Prostate gland (tissue), 2 donors: ENCODE data around the gene CEBPB. TPM values are rescaled to one million over a fixed set of nuclear protein-coding genes. Genes with fewer than 3 reads are reported as not detected.

Experiments used
- DNase-seq: peaks from one replicate; pipeline ENCODE4 v3.0.0-alpha.2; 2019; ENCODE audit warnings: low spot score
- H3K27ac ChIP-seq, 2 donors: fragments of 200-600 bp; sonication (generic); 2 replicates each; pipeline ENCODE4 v1.5.1; 2017 to 2019
- H3K27me3 ChIP-seq: fragments of 200-600 bp; sonication (generic); replicated peaks from 2 replicates; pipeline ENCODE4 v1.5.1; 2019; ENCODE audit not compliant: insufficient read depth
- H3K36me3 ChIP-seq, 2 donors: fragments of 200-600 bp; sonication (generic); 1 replicate in 1 of 2; 2 replicates in 1 of 2; pipeline versions ENCODE4 v1.5.1 to v1.8.1; 2017 to 2019
- H3K4me1 ChIP-seq: fragments of 200-600 bp; sonication (generic); replicated peaks from 2 replicates; pipeline ENCODE4 v1.5.1; 2019
- H3K4me3 ChIP-seq, 2 donors: fragments of 200-600 bp; sonication (generic); 2 replicates each; pipeline ENCODE4 v1.5.1; 2017 to 2019
- H3K9me3 ChIP-seq: fragments of 200-600 bp; sonication (generic); 2 replicates; pipeline ENCODE4 v1.5.1; 2017
- POLR2A ChIP-seq: fragments of 450-650 bp; IDR thresholded peaks from one replicate; pipeline ENCODE4 v1.6.1; 2016; ENCODE audit warnings: antibody characterized with exemption, mild to moderate bottlenecking
- POLR2AphosphoS5 ChIP-seq: sonication (generic); formaldehyde crosslinking; IDR thresholded peaks from one replicate; pipeline ENCODE4 v1.6.1; 2017; ENCODE audit warnings: antibody characterized with exemption
- WGBS: methylation state at CpG from one replicate; pipeline ENCODE4 v1.1.5; 2018; 5-methylcytosine and 5-hydroxymethylcytosine counted together
- intact Hi-C: fragments of 100-400 bp; cut with DNase I; formaldehyde crosslinking; loops from one replicate; pipeline ENCODE4 v1.14.2; 2022
- total RNA-seq, 2 donors: library from RNA; depleted of rRNA; stranded (reverse); fragments of >200 nt; gene quantifications; one replicate each; pipeline ENCODE4 v1.1.0, GENCODE V29; 2016
- TF ChIP-seq, protein P1 (sequence below), 4 experiments: fragments of 200-600 bp in 2 of 4; fragments of 450-650 bp in 2 of 4; sonication (generic) in 2 of 4; IDR thresholded peaks; 1 replicate in 3 of 4; 2 replicates in 1 of 4; pipeline ENCODE4 v1.5.1; 2016 to 2019; ENCODE audit warnings: antibody characterized with exemption in 4 of 4, mild to moderate bottlenecking in 2 of 4, moderate library complexity in 2 of 4

CEBPB gene
- total RNA-seq, 2 donors from 2014 or later = 72.8 to 77.2 TPM

DNA sequence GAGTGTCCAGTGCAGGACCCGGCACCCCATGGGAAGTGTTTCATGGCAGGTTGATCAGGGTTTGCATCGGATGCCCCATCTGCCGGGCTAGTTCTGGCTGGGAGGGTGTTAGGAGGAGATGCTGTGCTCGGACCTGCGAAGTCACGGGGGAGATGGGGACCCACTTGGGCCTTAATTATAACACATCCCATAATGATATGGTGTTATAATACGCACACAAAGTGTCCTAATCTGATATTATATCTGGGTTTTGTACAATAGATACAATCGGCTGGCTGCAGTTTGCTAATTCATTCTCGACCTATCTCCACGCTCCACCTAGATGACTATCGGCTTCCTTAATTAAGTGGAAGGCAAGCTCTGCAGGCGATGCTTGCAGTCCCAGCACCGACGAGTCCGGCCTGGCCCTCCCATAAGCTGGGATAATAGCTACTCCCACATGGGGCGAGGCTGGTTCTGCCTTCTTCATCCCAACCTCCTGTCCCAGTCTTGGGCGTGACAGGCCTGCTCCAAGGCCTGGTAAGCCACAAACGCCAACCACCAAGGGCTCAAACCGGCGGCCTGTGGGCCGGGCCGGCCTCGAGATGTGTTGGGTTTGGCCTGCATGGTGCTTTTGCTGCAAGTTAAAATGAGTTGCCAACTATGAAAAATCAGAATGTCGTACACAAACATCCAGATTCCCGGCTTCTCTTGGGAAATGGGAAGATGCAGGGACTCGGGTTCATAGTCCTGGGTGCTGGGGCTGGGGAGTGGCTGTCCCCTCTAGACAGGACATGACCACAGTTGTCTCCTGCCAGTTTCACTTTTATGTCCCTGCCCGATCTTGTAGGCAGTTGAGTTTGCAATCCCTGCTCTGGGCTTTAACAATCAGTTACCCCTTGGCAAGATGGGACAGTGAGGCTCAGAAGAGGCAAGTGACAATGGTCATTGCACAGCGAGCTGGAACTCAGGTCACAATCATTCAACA lies 32.7 kb downstream of the CEBPB start:
- Histone ChIP-seq H3K27ac (peak overlapping the region; percentile 59 to 64), H3K4me3 (no peak overlapping the region), H3K4me1 (no peaks in the 10 kb centered on the region), H3K27me3 (no peaks in the 10 kb centered on the region), H3K9me3 (no peaks in the 10 kb centered on the region), H3K36me3 (no peaks in the 10 kb centered on the region)
- DNase-seq = no peak
- no peak for TF ChIP-seq POLR2AphosphoS5
- TF ChIP-seq, protein P1, sequence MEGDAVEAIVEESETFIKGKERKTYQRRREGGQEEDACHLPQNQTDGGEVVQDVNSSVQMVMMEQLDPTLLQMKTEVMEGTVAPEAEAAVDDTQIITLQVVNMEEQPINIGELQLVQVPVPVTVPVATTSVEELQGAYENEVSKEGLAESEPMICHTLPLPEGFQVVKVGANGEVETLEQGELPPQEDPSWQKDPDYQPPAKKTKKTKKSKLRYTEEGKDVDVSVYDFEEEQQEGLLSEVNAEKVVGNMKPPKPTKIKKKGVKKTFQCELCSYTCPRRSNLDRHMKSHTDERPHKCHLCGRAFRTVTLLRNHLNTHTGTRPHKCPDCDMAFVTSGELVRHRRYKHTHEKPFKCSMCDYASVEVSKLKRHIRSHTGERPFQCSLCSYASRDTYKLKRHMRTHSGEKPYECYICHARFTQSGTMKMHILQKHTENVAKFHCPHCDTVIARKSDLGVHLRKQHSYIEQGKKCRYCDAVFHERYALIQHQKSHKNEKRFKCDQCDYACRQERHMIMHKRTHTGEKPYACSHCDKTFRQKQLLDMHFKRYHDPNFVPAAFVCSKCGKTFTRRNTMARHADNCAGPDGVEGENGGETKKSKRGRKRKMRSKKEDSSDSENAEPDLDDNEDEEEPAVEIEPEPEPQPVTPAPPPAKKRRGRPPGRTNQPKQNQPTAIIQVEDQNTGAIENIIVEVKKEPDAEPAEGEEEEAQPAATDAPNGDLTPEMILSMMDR (IDR thresholded peaks at IDR 0.05) = no peak
- no peak for TF ChIP-seq POLR2A
- 90% methylated on average over 28 of the region's 28 CpGs for WGBS
- intact Hi-C loops = no loop called here

- peak overlapping the region; percentile 59 to 64 for H3K27ac ChIP-seq
- 89% methylated on average over 1 of the region's 1 CpG for WGBS
- H3K9me3 ChIP-seq = no peaks in the 10 kb centered on the region
- intact Hi-C loops = no loop called here
- H3K36me3 ChIP-seq = no peaks in the 10 kb centered on the region
- no peak for DNase-seq
- TF ChIP-seq POLR2AphosphoS5 (no peak), POLR2A (no peak)
- TF ChIP-seq, protein P1 (IDR thresholded peaks at IDR 0.05) = no peak
- no peak overlapping the region for H3K4me3 ChIP-seq
- H3K4me1 ChIP-seq = no peaks in the 10 kb centered on the region
- no peaks in the 10 kb centered on the region for H3K27me3 ChIP-seq
Measured at GRCh38 chr20:50224052-50224451, 33.4 kb downstream of the CEBPB start.

- H3K4me3 ChIP-seq = no peak overlapping the region
- no peak for DNase-seq
- H3K27ac ChIP-seq = peak overlapping the region; percentile 59 to 64
- H3K4me1 ChIP-seq = no peaks in the 10 kb centered on the region
- intact Hi-C loops = no loop called here
- no peaks in the 10 kb centered on the region for H3K36me3 ChIP-seq
- H3K9me3 ChIP-seq = no peaks in the 10 kb centered on the region
- 51% methylated on average over 10 of the region's 10 CpGs for WGBS
- H3K27me3 ChIP-seq = no peaks in the 10 kb centered on the region
- TF ChIP-seq, protein P1 (IDR thresholded peaks at IDR 0.05) = no peak
- TF ChIP-seq POLR2AphosphoS5 (peak; percentile 53), POLR2A (no peak)
Measured at GRCh38 chr20:50224531-50225255, 34.1 kb downstream of the CEBPB start.

DNA sequence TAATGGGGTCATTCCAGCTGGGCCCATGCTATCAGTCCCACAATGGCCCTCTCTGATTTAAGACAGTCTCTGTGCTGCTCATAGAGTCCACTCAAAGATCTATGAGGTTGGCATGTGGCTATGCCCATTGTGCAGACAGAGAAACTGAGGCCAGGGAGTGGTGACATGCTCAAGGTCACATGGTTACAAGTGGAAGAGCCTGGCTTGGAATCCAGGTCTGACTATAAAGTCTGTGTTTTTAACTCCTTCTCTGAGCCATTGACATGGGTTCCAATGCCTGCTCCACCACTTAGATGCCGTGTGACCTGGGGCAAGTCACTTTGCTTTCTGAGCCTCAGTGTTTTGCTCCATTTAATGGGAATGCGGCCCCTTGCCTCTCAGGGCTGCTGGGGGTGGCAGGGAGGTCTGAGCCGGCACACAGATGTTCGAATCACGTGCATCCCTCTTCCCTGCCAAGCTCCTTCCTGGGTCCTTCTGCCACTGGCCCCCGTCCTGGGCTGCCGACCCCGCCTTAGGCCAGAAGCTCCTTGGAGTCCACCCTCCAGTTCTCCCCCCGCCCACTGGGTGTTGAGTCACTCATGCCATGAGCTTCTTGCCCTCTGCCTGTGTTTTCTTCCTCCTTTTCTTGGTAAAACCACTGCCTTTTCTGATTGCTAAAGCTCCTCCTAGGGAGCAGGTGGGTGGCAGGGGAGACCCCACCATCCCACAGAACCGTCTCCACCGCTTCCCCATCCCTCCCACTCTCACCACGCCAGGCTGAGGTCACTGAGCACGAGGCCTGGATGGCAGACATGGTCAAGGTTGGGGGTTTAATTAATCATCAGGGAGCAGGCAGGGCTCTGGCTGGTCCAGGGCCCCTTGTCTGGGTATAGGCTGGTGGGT lies 35.7 kb downstream of the CEBPB start:
- WGBS = 81% methylated on average over 13 of the region's 13 CpGs
- H3K4me3 ChIP-seq = no peak overlapping the region
- no peaks in the 10 kb centered on the region for H3K36me3 ChIP-seq
- peak overlapping the region in 1 of 2 donors; percentile 46 for H3K27ac ChIP-seq
- H3K4me1 ChIP-seq = no peaks in the 10 kb centered on the region
- intact Hi-C loops = no loop called here
- no peak for DNase-seq
- H3K27me3 ChIP-seq = no peaks in the 10 kb centered on the region
- TF ChIP-seq POLR2A (no peak), POLR2AphosphoS5 (no peak)
- H3K9me3 ChIP-seq = no peaks in the 10 kb centered on the region
